Cerebellar cortex (tissue), 1 donor: ENCODE data around the gene CNTNAP3.
"Not testable (repeated sequence)": the region's sequence is repeated elsewhere in the genome, so short reads cannot be mapped to it uniquely, and the experiment has no call there.

Experiments
- DNase-seq: peaks from one replicate; pipeline ENCODE4 v3.0.0-alpha.2; 2015; ENCODE audit warnings: low spot score

The CNTNAP3 gene

GRCh38 chr9:39287980-39288379 is at the start of gene CNTNAP3:
CNTNAP3 (minus strand) TSS chr9:39288167; CDS start chr9:39288064, 103 bp downstream.
- DNase-seq, result not testable (repeated sequence)

GRCh38 chr9:39279995-39280394 is 8.0 kb downstream of the CNTNAP3 start:
- DNase-seq, result not testable (repeated sequence)

DNA sequence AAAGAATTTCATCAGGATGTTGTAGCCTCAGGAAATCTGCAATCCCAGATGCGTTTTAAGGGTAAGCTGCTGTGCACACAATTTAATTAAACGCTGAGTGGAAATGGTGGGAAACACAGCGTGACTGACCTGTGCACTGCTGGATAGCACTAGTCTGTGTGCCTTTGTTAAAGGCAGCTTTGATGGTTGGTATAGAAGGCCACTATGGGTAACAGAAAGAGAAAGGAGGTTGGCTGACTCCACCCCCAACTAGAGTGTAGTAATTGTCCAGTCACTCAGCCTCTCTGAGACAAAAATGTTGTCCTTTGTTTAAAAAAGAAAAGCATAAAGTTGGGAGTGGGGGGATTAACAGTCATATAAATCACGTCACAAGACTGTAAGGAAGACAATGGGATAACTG is 45.5 kb downstream of the CNTNAP3 start:
- DNase-seq, result not testable (repeated sequence)

- DNase-seq, result not testable (repeated sequence)
Observed at GRCh38 chr9:39232130-39232991, 55.6 kb downstream of the CNTNAP3 start.

- DNase-seq, result not testable (repeated sequence)
Observed at GRCh38 chr9:39215976-39216375, 72.0 kb downstream of the CNTNAP3 start.

DNA sequence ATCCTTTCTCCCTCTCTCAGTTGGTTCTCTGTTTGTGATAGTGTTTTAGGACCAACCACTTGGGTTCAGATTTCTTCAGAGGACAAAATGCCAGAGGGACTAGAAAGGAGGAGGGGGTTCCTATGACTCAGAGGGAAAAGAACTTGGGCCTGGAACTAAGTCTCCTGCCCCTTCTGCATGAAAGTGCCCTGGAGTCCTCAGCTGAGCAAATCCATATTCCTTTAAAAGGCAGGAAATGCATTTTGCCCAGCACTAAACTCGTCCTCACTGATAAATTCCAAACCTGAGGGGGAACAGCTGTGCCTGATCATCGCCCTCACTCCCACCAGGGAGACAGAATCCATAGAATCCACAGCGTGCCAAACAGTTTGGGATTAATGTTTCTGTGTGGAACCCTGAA is 78.2 kb downstream of the CNTNAP3 start:
- DNase-seq, result not testable (repeated sequence)

DNA sequence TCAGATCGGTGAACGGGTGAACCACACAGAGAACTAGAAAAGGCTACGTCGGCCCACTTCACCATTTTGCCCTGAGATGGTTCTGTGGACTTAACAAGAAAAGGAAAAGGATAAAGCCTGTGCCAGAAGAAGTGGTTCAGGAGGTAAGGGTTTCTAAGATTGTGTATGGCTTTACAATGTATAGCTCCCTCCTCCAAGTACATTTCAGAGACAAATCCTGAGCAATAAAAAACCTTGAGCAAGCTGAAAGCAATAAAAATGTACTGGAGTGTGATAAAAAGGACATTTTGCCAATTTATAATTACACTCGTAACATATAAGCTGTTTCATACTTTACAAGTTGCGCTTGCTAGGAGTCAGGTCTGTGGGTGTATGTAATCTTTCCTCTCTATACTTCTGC is 81.3 kb downstream of the CNTNAP3 start:
- DNase-seq, result not testable (repeated sequence)

DNA sequence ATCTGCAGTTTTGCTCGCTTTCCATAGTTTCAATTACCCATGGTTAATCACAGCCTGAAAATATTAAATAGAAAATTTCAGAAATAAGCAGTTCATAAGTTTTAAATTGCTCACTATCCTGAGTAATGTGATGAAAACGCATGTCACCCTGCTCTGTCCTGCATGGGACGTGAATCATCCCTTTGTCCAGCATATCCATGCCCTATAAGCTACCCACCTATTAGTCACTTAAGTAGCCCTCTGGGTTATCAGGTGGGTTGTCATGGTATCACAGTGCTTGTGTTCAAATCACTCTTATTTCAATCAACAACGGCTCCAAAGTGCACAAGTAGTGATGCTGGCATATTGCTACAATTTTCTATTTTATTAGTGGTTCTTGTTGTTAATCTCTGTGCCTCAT is 82.1 kb downstream of the CNTNAP3 start:
- not testable (repeated sequence) for DNase-seq

DNA sequence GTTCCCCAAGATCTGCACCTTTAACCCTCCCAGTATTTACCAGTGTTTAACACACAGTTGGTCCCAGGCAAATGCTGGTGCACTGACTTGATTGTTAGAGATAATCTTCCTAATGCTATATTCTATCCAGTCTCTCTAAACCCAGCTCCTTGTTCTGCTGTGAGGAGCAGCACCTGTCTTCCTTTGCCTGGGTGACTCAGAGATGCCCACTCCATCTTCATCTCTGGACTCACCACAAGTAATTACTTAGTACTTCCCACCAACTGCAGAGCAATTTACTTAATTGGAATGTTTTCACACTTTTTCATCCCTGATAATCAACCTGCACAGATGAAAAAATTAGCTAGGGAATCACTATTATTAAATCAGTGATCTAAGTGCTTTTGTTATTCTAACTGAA is 87.6 kb downstream of the CNTNAP3 start:
- DNase-seq, result not testable (repeated sequence)

- DNase-seq, result not testable (repeated sequence)
Observed at GRCh38 chr9:39198000-39198709, 89.8 kb downstream of the CNTNAP3 start.

- DNase-seq, result not testable (repeated sequence)
Observed at GRCh38 chr9:39171370-39171769, 116.6 kb downstream of the CNTNAP3 start.

GRCh38 chr9:39157714-39158113 is 130.3 kb downstream of the CNTNAP3 start:
- DNase-seq, result not testable (repeated sequence)

- not testable (repeated sequence) for DNase-seq
Observed at GRCh38 chr9:39132826-39133552, 155.0 kb downstream of the CNTNAP3 start.

DNA sequence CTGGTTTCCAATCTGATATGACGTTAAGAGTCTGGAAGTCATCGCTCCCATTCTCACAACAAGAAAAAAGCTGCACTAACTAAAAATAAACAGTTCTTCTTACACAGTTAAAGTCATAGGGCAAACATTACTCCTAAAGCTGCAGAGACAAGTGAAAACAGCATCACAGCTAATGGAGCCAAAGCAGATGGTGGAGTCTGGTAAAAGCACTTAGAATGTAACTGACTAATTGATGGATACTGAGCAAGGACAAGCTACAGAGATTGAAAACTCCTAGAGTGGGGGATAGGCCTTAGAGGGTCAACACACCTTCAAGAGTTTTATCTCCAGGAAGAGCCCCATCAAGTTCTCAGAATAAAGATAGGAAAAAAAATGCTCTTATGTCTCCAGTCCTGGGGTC is 166.6 kb downstream of the CNTNAP3 start:
- not testable (repeated sequence) for DNase-seq

- not testable (repeated sequence) for DNase-seq
Observed at GRCh38 chr9:39111746-39112145, 176.2 kb downstream of the CNTNAP3 start.

DNA sequence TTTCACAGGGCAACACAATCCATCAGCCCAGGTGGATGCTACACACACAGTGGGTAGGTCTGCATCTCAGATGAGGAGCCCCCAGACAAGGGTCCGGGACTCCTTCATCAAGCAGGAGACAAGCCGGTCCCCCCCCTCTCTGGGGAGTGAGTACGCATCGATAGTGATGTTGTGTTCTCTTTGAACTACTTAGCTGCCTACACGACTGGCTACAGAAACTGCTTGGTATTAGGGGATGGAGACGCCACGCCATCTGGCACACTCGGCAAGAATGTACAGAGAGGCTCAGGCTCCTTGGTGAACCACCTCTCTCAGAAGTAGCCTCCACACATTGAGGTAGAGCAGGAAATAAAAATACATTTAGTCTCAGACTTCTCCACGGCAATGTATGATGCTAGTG is 179.8 kb downstream of the CNTNAP3 start:
- DNase-seq, result no peak

DNA sequence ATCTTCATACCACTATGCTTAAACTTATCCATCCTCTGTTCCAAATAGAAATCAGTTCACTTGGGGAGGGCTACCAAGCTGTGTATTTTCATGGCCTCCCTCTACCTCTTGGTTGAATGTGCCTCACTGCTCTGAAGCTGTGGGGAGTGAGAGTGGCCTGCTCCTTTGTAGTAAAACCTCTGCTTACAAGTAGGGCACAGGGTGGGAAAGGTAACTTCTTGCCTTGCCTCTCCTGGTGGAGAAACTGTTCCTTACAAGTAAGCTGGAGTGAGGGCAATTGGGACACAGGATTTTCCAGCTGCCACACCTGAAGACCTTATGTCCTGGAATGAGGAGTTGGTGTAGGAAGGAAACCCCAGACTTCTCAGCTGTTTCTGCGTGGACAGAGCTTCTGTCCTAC is 190.8 kb downstream of the CNTNAP3 start:
- DNase-seq, result not testable (repeated sequence)

DNA sequence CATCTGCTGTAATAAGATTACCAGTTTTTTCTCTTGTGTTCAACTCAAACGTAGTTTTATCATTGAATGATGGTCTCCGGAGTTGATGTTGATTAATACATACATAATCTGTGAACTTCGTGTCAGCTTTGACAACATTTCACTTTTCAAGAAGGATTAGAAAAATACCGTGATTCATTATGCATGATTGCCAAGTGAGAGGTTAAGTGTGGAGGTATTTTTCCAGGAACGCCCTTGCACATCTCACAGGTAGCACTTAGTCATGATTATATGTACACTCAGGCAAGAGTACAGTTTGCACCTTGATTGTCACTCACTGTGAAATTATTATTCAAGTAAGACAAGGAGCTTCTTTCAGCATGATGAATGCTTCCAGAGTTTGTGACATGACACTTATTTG is 202.7 kb downstream of the CNTNAP3 start:
- not testable (repeated sequence) for DNase-seq

DNA sequence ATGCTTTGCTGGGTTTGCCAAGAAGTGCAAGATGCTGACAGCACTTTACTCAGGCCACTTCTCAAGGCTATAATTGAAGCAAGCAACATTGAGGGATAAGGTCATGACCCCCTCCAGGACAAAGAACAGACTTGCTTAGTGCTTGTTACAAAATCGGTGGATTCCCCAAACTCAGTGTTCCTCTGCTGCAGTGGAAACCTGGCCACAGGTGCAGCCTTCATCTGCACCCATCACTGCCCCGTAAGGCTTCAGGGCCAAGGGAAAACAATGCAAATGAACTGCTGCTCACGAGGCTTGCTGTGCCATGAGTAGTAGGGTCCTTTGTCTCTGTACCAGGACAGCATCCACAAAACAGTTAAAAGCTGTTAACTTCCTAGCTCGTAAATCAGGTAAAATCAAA is 205.4 kb downstream of the CNTNAP3 start:
- DNase-seq, result not testable (repeated sequence)

DNA sequence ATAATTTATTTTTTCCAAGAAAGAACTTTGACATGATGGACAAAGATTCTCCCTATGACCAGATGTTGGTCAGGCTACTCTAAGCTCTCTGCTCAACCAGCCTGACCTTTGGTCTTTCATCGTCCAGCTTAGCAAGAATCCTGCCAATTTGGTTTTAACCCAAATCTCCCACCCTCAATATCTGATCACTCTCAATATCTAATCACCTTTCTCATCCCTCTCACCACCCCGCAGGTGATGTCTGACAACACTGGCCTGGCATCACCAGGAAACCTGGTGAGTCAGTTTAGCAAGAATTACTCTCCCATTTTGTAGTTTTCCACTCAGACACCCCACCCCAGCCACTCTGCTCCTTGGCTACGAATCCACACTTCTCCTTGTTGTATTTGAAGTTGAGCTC is 207.9 kb downstream of the CNTNAP3 start:
- DNase-seq, result not testable (repeated sequence)

- DNase-seq, result not testable (repeated sequence)
Observed at GRCh38 chr9:39078621-39079256, 209.2 kb downstream of the CNTNAP3 start.

- DNase-seq, result not testable (repeated sequence)
Observed at GRCh38 chr9:39073537-39073936, 214.4 kb downstream of the CNTNAP3 start.
